Epithelial cell of prostate (primary cell): ENCODE data around the gene SLC7A1.

Experiments
- DNase-seq: peaks from one replicate; pipeline ENCODE4 v3.0.0-alpha.2; 2011; ENCODE audit warnings: low read depth, low spot score
- H3K27ac ChIP-seq: fragments of 450-650 bp; 2 replicates; pipeline ENCODE4 v1.5.1; 2017; ENCODE audit warnings: mild to moderate bottlenecking

The SLC7A1 gene

DNA sequence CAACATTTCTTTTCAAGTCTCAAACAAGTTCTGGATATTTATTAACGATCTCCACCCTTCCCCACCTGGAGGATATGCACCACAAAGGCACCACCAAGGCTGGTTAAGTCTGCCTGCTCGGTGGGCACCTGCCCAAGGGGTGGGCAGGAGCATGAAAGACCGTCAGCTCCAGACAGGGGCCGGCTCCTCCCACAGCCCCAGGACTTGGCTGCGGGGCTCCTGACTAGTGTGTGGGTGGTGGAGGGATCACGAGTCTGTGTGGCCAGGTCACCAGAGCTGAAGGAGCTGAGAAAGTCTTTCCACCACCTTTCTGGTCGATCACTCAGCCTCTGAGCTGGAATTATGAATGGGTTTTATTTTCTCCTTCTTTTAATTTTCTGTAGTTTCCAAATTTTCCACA is 7.8 kb downstream of the SLC7A1 start:
- DNase-seq: no peak
- H3K27ac ChIP-seq: peak overlapping the region; percentile 51

GRCh38 chr13:29583073-29583785 is 12.3 kb downstream of the SLC7A1 start:
- peak overlapping the region; percentile 31 for H3K27ac ChIP-seq
- DNase-seq: no peak

DNA sequence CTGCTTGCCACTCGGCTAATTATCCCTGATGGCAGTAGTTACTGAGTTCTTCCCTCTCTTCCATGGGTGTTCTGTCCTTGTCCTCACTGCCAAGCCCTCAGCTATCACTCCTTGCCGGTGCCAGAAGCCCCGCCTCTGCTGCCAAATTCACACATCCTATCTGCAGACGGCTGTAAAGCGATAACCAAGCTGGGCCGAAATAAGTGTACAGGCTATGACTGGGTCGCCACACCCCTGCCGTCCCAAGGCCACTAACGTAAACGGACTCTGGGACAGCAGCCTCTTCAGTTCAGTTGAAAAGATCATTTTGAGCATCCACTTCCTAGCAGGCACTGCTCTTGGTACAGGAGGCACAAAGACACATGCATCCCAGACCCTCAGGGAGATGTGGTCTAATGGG is 13.3 kb downstream of the SLC7A1 start:
- no peak overlapping the region for H3K27ac ChIP-seq

DNA sequence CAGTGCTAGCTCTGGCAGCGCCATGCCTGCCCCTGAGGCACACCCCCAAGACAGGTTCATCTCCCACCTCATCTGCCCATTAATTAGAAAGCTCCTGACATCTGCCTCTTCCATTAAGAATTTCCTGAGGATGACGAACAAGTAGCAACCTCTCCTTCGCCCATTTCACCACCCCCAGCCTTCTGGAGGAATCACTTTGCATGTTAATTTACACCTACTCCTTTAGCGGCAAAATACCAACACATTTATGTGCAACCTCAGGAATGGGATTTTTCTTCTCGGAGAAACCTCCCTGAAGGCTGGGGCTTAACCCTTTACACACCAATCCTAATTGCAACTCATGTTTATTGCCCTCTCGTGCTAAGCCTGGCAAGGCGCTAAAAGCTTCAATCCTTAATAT is 13.8 kb downstream of the SLC7A1 start:
- no peak overlapping the region for H3K27ac ChIP-seq
- DNase-seq: no peak

More for the DNA sequence above, 13.3 kb downstream of the SLC7A1 start:
- DNase-seq: no peak

GRCh38 chr13:29579094-29579493 is 16.4 kb downstream of the SLC7A1 start:
- H3K27ac ChIP-seq: no peak overlapping the region
- no peak for DNase-seq

DNA sequence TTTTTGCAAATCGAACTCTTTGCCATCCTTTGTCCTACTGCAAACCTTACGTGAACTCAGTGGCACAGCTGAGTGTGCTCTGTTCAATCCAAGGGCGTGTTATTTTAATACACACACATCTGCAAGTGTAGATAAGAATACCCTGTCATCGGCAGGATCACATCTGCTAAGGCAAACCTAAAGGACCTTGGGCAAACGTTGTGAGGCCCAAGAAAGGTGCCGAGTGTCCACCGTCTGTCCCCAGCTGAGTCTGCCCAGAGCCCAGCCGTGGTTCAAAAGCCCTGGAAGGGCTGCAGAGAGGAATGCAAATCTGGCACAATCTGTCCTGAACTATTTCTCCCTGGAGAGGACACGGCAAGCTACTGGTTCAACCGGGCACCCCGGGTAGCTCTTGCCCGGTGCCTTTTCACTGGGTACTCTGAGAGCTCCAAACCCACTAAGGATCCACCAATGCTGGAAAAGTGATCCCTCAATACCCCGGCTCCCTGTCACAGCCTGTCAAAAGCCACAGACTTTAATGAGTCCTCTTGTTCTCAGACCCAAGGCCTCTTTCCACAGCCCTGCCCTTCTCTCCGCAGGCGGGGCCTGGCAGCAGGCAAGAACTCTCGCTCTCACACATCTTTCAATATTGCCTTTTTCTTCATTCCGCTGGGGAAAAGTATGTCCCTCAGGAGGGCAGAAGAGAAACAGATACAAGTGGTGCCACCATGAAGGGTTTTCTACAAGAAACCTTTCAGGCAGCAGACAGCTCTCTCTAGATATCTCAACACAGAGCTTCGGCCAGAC is 17.0 kb downstream of the SLC7A1 start:
- H3K27ac ChIP-seq: no peak overlapping the region
- no peak for DNase-seq

DNA sequence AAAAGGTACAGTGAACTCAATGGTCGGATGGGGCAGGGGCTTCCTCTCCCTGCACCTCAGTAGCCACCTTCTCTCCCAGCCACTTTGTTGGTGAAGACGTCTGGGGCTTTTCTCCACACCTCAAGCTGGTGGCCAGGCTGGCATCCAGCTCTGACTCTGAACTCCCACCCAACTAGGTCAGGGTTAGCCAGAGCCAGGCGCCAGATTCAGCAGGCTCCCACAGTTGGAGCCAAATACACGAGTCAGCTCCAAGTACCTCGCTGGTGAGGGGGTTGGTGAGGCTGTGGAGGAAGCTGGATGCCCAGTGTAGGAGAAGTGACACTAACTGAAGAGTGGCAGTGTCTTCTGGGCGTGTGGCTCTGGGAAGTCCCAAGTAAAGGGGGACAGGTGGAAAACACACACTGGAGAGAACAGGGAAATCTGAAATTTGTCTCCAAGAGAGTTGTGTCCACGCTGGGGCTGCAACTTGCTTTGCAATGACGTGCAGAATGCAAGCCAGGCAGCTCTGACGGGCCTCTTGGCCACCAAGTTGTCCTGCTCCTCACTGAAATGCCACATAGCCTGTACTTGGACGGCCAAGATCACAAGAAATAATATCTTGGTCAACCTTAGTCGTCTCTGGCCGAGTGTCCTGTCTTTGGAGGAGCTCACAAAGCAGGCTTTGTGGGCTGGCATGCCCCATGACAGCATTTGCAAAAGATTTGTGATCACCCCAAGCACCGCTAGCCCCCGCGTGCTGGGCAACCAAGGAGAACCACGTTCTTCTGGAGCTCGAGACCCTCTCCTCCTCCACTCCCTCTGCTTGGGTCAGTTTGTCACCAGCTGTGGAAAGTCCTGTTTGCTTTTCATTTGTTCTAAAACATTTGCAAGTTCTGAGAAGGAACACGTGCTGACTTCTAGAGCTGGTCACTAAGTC is 18.1 kb downstream of the SLC7A1 start:
- H3K27ac ChIP-seq: no peak overlapping the region
- no peak for DNase-seq

GRCh38 chr13:29576581-29576980 is 18.9 kb downstream of the SLC7A1 start:
- DNase-seq: no peak
- no peak overlapping the region for H3K27ac ChIP-seq

GRCh38 chr13:29575098-29575497 is 20.4 kb downstream of the SLC7A1 start:
- no peak for DNase-seq
- H3K27ac ChIP-seq: no peak overlapping the region

GRCh38 chr13:29573190-29573589 is 22.3 kb downstream of the SLC7A1 start:
- H3K27ac ChIP-seq: no peak overlapping the region
- DNase-seq: no peak

GRCh38 chr13:29572575-29572974 is 22.9 kb downstream of the SLC7A1 start:
- DNase-seq: no peak
- no peak overlapping the region for H3K27ac ChIP-seq

DNA sequence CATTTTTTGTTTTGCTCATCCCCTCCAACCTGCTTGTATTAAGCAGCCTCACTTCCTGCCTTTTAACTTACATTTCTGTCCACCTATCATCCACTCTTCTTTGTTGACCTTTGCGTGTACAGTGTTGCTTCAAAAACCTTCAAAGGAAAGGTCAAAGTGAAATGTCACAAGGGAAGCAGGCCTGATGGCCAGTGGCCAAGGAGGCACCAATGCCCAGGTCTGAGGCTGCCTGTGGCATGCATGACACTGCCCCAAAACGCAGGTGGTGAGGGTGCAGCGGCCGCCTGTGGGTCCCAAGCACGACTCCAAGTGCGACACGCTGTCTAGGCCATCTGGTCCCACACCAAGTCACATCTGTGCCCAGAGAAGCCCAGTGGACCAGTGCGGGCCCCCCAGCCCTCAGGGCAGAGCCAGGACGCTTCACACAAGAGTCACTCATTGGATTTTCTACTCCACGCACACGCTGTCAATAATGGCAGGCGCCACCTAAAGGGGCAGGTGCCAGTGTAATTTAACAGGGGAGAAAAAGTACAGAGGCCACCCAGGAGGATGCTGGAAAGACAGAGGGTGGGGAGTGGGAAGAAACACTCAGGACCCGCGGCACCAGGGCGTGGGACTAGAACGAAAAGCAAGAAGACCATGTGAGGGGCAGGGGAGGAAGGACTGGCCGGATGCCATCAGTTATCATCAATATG is 23.5 kb downstream of the SLC7A1 start:
- DNase-seq: no peak
- H3K27ac ChIP-seq: no peak overlapping the region

DNA sequence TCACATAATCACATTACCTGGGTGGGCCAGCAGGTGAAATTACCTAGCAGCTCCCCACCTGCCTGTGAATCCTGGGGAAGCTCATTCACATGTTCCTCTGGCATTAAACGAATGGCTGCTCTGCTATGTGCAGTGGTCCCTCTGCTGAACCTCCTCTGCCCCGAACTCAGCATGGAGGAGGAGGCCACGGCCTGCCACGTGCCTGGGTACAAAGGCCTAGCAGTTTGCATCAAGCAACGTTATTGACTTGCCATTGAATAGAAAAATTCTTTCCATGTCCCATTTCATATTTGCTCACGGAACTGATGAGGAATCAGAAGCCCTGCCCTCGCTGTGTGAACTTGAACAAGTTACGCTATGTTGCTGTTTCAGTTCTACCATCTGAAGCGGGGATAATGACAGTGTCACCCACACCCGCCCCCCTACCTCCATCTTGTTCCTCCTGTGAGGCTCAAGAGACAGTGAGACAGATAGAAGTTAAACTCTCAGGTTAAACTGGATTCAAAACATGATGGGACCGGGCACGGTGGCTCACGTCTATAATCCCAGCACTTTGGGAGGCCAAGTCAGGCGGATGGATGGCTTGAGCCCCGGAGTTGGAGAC is 25.3 kb downstream of the SLC7A1 start:
- DNase-seq: no peak
- no peak overlapping the region for H3K27ac ChIP-seq

DNA sequence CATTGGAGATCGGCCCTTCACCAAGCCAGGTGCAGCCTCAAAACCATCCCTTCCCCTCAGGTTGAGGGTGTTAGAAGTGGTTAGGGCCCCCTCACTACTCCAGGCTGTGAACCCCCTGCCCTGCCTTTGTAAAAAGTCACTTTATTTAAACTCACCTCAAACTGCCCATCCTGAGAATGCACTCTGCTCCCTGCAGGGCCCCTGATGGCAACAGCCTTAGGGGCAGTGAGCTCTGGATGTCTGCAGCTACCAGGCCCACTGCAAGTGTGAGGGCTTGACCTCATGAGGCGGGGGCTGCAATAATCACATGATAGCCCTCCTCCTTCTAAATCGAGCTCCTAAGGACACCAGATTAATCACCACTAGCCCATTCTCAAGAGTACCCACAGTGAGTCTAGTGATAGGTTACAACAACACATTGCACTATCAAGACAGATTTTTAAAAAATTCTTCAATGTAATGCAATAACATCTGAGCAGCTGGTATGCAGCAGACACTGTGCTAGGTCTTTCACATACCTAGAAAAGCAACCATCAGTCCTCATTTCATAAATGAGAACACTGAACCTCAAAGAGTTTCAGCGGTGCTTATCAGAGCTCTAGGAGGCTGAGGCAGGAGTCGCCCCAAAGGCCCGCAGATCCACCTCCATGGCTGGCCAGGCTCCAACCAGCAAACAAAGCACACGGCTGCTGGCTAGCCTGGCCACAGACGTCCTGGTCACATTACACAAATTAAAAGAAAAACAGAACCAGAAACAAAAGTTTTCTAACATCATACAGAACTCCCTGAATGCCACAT is 26.0 kb downstream of the SLC7A1 start:
- DNase-seq: no peak
- no peak overlapping the region for H3K27ac ChIP-seq

DNA sequence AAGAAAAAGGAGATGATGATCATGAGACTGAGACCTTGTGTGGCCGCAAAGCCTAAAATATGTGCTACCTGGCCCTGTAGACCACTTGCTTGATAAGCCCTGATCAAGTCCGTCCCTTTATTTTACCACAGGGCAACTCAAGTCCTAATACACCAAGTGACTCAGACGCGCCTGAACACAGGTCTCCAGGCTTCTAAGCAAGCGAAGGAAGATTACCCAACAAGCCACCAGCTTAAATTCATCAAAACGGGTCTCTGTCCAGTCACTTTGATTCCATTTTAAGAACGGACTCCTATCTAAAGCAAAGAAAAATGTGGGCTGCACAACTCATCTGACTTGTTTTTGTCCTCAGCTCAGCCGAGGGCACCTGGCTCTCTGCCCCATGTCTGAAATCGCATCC is 26.8 kb downstream of the SLC7A1 start:
- DNase-seq: no peak
- H3K27ac ChIP-seq: no peak overlapping the region

GRCh38 chr13:29567411-29567810 is 28.1 kb downstream of the SLC7A1 start:
- peak; percentile 31 for DNase-seq
- peak overlapping the region; percentile 35 for H3K27ac ChIP-seq

DNA sequence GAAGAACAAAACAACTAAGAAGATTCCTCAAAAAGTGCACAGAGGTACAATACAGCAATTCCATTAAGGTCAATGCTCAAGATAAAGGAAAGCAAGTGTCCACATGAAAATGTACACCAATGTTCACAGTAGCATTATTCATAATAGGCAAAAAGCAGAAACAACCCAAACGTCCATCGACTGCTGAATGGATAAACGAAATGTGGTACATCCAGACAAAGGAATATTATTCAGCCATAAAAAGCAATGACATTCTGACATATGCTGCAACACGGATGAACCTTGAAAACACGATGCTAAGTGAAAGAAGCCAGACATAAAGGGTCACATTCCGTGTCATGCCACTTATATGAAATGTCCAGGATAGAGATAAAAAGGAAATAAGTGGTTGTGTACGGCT is 29.3 kb downstream of the SLC7A1 start:
- no peak overlapping the region for H3K27ac ChIP-seq
- DNase-seq: no peak

DNA sequence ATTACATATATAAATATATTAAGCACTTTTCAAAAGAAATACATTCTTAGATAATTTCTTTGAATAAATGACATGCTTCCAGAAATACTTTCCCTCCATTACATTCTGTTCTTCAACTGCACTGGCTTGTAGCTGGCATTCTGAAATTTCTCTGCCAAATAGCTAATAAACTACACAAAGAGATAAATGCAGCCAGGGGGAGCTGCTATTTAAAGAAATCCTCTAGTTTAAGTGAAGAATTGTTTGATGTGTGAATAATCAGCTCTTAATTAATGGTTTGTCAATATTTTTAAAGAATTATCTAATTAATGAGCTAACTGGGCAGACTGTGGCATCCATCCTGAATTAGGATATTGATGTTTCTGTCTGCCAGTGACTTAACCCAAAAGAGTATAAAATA is 30.7 kb downstream of the SLC7A1 start:
- H3K27ac ChIP-seq: no peak overlapping the region
- DNase-seq: no peak

GRCh38 chr13:29564373-29564772 is 31.1 kb downstream of the SLC7A1 start:
- no peak for DNase-seq
- no peak overlapping the region for H3K27ac ChIP-seq
